ENCODE data around the gene SV2B. TPM values are rescaled to one million over a fixed set of nuclear protein-coding genes. Genes with fewer than 3 reads are reported as not detected.

The SV2B gene
- total and polyA plus RNA-seq, 9 of the 15 experiments (the other 6 are each of a cell fraction or from before 2014, with no cell fraction given): 0.01 to 0.25 (median 0.11) TPM

DNA sequence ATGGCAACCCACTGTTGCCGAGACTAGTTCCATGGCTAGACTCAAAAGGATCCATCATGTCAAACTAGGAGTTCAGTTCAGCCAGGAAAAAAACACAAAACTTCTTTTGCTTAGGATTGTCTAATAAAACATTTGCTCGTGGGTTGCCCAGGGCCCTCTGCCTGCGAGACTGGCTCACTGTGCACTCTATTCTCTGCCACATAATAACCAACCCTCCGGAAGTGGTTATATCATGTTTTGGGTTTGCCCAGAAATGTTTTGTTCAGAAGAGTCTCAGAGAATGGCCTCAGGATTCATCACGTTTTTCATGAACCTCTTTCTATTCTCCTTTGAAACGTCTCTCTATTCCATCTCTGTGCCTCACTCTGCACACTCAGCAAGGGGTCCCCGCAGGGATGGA is 216.1 kb downstream of the SV2B start (continued):
- TF ChIP-seq TFAM (CRISPR knock-in tag; conservative IDR thresholded peaks at IDR 0.05): no peak
- TF ChIP-seq GATAD2A (IDR thresholded peaks at IDR 0.05): no peak
- TF ChIP-seq, protein P1, sequence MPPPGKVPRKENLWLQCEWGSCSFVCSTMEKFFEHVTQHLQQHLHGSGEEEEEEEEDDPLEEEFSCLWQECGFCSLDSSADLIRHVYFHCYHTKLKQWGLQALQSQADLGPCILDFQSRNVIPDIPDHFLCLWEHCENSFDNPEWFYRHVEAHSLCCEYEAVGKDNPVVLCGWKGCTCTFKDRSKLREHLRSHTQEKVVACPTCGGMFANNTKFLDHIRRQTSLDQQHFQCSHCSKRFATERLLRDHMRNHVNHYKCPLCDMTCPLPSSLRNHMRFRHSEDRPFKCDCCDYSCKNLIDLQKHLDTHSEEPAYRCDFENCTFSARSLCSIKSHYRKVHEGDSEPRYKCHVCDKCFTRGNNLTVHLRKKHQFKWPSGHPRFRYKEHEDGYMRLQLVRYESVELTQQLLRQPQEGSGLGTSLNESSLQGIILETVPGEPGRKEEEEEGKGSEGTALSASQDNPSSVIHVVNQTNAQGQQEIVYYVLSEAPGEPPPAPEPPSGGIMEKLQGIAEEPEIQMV (tag; conservative IDR thresholded peaks at IDR 0.05; ENCODE audit: low read depth): no peak
- no peak for TF ChIP-seq FOXK2 (conservative IDR thresholded peaks at IDR 0.05 in 1 of 2, IDR thresholded peaks at IDR 0.05 in 1 of 2; ENCODE audit: low read depth in 2 of 2)
- no peak for TF ChIP-seq KDM1A (IDR thresholded peaks at IDR 0.05)
- no peak for TF ChIP-seq BCOR (IDR thresholded peaks at IDR 0.05)

DNA sequence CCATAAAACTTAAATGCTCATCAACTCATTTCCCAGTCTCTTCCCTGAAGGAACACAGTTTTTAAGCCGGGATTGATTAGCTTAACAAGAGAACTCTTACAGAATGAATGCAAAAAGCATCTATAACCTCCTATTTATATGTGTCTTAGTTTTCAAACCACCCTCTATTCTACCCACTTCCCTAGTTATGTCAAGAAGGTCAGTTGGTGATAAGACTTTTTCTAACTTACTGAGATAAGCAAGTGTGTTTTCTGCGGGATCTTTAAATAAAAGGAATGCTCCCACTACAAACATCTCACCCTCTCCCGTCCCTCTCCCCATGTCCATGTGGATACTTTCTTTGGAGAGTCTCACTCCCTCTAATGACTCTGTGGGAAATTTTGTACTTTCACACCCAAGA is 218.5 kb downstream of the SV2B start:
- Histone ChIP-seq H3K4me1 (replicated peaks in 1 of 2; ENCODE audit: control insufficient read depth in 2 of 2, insufficient read depth in 2 of 2, low read length in 2 of 2) (no peaks in the 10 kb centered on the region; a peak in 2 of 5 replicates), H2AFZ (ENCODE audit: low read depth, low read length) (no peak overlapping the region), H3K9me3 (replicated peaks; ENCODE audit: control insufficient read depth, insufficient read depth, low read depth, low read length) (no peaks in the 10 kb centered on the region), H3K79me2 (ENCODE audit: control insufficient read depth, insufficient read depth, low read length) (no peaks in the 10 kb centered on the region), H3K27me3 (ENCODE audit: control insufficient read depth in 2 of 2, insufficient read depth in 2 of 2, low read length in 2 of 2) (0 out of 5 replicates have a peak, but pooled peaks cover 0 to 3% of the 10 kb centered on the region in 2 experiments), H3K4me2 (ENCODE audit: insufficient read depth, low read length) (no peak overlapping the region), H3K36me3 (ENCODE audit: control insufficient read depth, insufficient read depth, low read length) (no peaks in the 10 kb centered on the region), H3K27ac (ENCODE audit: extremely low read depth, low read depth, low read length) (no peak overlapping the region), H3K9me1 (ENCODE audit: control insufficient read depth, insufficient read depth, low read length) (no peaks in the 10 kb centered on the region), H4K20me1 (replicated peaks; ENCODE audit: control insufficient read depth, insufficient read depth, low read length) (no peaks in the 10 kb centered on the region), H3K4me3 (no peak overlapping the region), H3K9ac (ENCODE audit: insufficient read depth in 1 of 2, low read depth in 2 of 2, low read length in 2 of 2) (no peak overlapping the region)
- DNase-seq (ENCODE audit: extremely low read depth in 1 of 4, low spot score in 3 of 4) (no peak), FAIRE-seq (no peak), ATAC-seq (no peak)
- intact Hi-C loops (cut with micrococcal nuclease): no loop called here
- BruUV-seq (replicated peaks): no TSS peak
- POLR2A ChIA-PET: no interaction called here
- in situ Hi-C loops (cut with MboI): loop anchor here (5.0 kb wide), 1 partner anchor 204 kb away; no protein-coding TSS in a partner anchor
- CTCF ChIA-PET (ENCODE audit: low intra/inter-chr PET ratio): interaction anchor here (0.7 kb wide), 1 partner anchor 20 kb away, joined by 3 read pairs; no protein-coding TSS in a partner anchor
- 0% methylated on average over 3 of the region's 3 CpGs for WGBS (ENCODE audit: insufficient coverage, low coverage, missing lambda C conversion rate)
- TF ChIP-seq POLR2A (conservative IDR thresholded peaks at IDR 0.05) (no peak), NRF1 (conservative IDR thresholded peaks at IDR 0.05 in 1 of 2, IDR thresholded peaks at IDR 0.05 in 1 of 2) (no peak), YY1 (IDR thresholded peaks at IDR 0.05; ENCODE audit: borderline replicate concordance in 1 of 3, control insufficient read depth in 1 of 3, extremely low read depth in 1 of 3, insufficient read depth in 3 of 3, insufficient read length in 1 of 3, insufficient replicate concordance in 2 of 3, low read depth in 1 of 3, low read length in 2 of 3) (no peak), MYNN (IDR thresholded peaks at IDR 0.05) (no peak), MYNN (CRISPR knock-in tag; IDR thresholded peaks at IDR 0.05) (no peak), HDAC6 (IDR thresholded peaks at IDR 0.05; ENCODE audit: low read depth, low read length) (no peak)
- TF ChIP-seq, protein P2, sequence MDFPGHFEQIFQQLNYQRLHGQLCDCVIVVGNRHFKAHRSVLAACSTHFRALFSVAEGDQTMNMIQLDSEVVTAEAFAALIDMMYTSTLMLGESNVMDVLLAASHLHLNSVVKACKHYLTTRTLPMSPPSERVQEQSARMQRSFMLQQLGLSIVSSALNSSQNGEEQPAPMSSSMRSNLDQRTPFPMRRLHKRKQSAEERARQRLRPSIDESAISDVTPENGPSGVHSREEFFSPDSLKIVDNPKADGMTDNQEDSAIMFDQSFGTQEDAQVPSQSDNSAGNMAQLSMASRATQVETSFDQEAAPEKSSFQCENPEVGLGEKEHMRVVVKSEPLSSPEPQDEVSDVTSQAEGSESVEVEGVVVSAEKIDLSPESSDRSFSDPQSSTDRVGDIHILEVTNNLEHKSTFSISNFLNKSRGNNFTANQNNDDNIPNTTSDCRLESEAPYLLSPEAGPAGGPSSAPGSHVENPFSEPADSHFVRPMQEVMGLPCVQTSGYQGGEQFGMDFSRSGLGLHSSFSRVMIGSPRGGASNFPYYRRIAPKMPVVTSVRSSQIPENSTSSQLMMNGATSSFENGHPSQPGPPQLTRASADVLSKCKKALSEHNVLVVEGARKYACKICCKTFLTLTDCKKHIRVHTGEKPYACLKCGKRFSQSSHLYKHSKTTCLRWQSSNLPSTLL (IDR thresholded peaks at IDR 0.05): no peak
- TF ChIP-seq, protein P3, sequence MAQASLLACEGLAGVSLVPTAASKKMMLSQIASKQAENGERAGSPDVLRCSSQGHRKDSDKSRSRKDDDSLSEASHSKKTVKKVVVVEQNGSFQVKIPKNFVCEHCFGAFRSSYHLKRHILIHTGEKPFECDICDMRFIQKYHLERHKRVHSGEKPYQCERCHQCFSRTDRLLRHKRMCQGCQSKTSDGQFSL (CRISPR knock-in tag; IDR thresholded peaks at IDR 0.05): no peak
- TF ChIP-seq, protein P3 (tag; IDR thresholded peaks at IDR 0.05): no peak

Data from K562 (cell line).